Ramos (cell line): ENCODE results near the gene YAF2.
"Not testable (repeated sequence)": the region's sequence is repeated elsewhere in the genome, so short reads cannot be mapped to it uniquely, and the experiment has no call there.

Experiments
- in situ Hi-C: fragments of 300-500 bp; cut with MboI; formaldehyde crosslinking; loops from one replicate; pipeline ENCODE4 v1.14.3; 2022; ENCODE audit warnings: low sequenced_read_pairs; ENCODE audit not compliant: unreplicated experiment

YAF2 gene

DNA sequence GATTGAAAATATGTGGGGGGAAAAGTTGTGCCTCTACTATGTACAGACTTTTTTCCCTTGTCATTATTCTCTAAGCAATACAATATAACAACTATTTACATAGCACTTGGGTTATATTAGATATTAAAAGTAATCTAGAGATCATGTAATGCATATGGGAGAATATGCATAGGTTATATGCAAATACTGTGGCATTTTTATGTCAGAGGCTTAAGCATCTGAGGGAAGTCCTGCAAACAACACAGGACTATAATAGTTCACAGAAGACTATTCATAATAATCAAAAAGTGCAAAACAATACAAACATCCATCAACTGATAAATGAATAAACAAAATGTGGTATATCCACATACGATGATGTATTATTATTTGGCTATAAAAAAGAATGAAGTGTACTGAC lies 33.7 kb downstream of the YAF2 start:
- in situ Hi-C loops, result no loop called here

DNA sequence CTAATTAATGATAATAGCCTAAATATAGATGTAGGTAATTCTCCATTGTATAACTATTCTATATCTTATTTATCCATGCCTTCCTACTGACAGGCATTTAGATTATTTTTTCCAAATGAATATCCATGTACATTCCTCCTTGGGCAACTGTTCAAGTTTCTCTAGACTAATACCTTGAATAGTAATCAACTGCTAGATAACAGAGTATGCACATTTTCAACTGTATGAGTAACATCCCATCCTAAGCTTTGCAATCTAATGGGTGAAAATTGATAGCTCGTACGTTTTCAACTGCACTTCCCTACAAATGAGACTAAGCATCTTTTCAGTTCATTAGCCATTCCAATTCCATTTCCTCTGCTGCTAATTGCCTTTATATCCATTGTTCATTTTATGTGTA lies 37.0 kb downstream of the YAF2 start:
- in situ Hi-C loops, result no loop called here

DNA sequence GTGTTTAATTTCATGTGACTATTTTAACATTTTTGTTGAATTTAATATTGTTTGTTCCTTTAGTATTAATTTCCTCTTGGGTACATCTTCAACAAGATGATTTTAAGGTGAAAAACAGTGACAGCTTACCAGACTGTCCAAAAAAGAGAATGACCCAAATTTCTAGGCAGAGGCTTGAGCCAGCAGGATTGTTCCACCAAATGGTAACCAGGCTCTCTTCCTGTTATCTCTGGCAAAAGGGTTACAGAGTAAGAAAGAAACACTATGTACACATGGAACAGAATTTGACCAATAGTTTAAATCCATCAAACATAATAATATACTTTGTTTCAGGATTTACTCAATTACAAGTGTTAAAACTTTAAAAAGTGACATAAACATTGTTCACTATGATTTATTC lies 39.0 kb downstream of the YAF2 start:
- in situ Hi-C loops, result no loop called here

GRCh38 chr12:42196723-42197603 lies 41.1 kb downstream of the YAF2 start:
- in situ Hi-C loops, result no loop called here

DNA sequence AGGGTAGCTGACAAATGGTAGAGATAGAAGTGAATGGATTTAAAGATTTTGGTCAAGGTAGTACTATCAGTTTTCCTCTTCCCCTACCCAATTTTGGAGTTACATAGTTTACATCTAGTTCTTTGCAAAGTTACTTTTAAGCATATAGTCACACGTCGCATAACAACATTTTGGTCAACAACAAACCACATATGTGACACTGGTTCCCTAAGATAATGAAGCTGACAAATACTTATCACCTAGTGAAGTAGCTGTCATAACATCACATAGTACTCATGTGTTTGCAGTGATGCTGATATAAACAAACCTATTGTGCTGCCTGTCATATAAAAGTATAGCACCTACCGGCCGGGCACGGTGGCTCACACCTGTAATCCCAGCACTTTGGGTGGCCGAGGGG lies 45.4 kb downstream of the YAF2 start:
- in situ Hi-C loops, result no loop called here

GRCh38 chr12:42192258-42192657 lies 45.8 kb downstream of the YAF2 start:
- in situ Hi-C loops, result no loop called here

- in situ Hi-C loops, result no loop called here
Measured at GRCh38 chr12:42190376-42190775, 47.7 kb downstream of the YAF2 start.

DNA sequence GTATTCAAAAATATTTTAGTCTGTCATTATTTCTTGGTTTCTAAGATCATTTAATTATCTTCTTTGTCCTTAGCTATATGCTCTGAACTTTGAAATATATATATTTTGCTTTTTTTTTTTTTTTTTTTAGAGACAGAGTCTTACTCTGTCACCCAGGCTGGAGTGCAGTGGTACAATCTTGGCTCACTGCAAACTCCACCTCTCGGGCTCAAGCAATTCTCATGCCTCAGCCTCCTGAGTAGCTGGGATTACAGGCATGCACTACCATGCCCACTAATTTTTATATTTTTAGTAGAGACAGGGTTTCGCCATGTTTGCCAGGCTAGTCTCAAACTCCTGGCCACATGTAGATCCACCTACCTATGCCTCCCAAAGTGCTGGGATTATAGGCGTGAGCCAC lies 49.8 kb downstream of the YAF2 start:
- in situ Hi-C loops, result not testable (repeated sequence)

GRCh38 chr12:42187799-42188198 lies 50.2 kb downstream of the YAF2 start:
- in situ Hi-C loops, result no loop called here

DNA sequence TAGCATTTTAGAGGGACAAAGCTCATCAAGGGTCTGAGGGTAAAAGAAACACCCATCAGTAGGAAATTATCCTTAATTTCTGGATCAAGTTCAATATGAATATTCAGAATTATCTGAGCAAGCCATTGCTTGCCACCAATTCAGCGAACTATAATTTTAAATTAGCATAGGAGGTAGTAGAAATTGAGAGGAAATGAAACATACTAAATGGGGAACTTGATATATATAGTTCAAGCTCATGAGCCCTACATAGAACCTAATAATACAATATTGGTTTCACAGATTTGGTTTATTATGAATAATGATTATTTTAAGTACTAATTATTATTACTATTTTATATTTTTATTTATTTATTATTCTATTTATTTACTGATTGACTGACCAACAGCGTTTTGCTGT lies 51.3 kb downstream of the YAF2 start:
- in situ Hi-C loops, result no loop called here

- in situ Hi-C loops, result no loop called here
Measured at GRCh38 chr12:42182394-42182793, 55.7 kb downstream of the YAF2 start.

GRCh38 chr12:42180990-42181596 lies 57.0 kb downstream of the YAF2 start:
- in situ Hi-C loops, result no loop called here

GRCh38 chr12:42178101-42178500 lies 59.9 kb downstream of the YAF2 start:
- in situ Hi-C loops, result no loop called here

DNA sequence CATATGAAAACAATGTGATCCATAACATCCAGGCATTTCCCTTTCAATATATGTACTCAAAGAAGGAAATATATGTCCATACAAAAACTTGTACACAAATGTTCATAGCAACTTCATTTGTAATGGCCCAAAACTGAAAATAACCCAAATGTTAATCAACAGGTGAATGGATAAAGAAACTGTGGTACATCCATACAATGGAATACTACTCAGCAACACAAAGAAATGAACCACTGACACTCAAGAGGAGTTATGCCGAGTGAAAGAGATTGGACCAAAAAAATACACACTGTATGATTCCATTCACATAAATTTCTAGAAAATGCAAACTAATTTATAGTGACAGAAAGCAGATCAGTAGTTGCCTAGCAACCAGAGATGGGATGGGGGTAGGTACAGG lies 63.1 kb downstream of the YAF2 start:
- in situ Hi-C loops, result no loop called here

DNA sequence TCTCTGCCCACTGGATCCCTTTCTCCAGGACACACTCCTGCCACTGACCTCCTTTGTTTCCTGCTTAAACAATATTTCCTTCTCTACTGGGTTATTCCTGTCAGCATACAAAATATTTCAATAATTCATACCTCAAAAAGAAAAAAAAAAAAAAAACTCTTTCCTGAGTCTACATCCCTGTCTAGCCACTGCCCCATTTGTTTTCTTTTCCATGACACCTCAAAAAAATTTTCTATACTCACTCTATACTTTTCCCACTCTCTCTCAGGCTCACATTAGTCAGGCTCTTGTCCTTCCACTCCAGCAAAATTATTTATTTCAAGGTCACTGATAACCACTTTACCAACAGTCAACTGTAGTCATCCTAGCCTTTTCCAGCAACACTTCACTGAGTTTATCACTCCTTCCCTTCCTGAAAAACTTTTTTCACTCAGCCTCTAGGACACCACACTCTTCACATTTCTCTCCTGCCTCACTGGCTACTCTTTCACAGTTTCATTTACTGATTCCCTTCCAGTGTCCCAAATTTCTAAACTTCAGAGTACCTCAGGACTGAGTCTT lies 64.0 kb downstream of the YAF2 start:
- in situ Hi-C loops, result no loop called here

DNA sequence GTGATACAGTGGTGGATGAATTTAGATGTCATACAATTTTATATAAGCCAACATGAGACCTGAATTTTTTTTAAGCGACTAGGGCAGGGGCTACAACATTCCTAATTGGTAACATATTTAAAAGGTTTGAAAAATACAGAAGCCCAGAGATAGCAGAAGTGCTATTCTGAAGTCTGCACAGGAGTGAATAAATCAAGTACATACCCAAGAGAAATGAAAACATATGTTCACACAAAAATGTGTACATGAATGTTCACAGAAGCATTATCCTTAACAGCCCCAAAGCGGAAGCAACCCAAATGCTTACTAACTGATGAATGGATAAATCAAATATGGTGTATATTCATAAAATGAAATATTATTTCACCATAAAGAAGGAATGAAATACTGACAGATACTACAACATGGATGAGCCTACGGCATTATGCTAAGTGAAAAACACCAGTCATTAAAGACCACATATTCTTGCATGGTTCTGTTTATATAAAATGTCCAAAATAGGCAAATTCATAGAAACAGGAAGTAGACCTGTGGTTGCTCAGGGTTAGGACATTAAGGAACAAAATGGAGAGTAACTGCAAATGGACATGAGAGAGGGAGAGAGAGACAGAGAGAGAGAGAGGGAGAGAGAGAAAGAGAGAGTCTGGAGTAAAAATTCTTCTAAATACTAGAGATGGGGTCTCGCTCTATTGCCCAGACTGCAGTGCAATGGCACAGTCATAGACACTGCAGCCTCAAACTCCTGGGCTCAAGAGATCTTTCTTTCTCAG lies 65.4 kb downstream of the YAF2 start:
- in situ Hi-C loops, result no loop called here

DNA sequence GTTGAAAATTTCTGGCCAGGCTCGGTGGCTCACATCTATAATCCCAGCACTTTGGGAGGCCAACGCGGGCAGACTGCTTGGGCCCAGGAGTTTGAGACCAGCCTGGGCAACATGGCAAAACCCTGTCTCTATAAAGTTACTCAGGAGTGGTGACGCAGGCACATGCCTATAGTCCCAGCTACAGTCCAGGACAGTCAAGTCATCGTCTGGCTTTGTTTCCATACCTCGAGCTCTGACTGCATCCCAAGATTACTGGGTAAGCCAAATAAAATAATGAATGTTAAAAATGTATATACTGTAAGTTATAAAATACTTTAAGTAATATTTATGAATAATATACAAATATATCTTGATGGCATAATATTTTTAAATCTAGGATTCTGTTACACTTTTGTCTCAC lies 70.3 kb downstream of the YAF2 start:
- in situ Hi-C loops, result no loop called here

DNA sequence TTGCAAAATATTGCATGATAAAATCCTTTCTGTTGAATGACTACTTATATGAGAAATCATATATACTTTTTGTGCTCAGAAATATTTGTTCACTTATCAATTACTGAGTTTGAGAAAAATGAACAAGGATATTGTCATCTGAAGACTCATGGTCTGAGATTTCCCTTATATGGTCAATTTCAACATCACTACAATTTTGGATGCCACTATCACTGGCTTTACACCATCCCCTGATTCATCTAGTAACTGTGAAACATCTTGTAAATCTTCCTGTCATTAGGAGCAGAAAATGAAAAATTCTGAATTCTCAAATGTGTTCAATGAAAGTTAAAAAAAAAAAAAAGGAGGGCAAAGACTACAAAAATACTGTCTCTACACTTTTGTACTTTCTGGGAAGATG lies 71.5 kb downstream of the YAF2 start:
- in situ Hi-C loops, result no loop called here

- in situ Hi-C loops, result no loop called here
Measured at GRCh38 chr12:42163913-42164312, 74.1 kb downstream of the YAF2 start.

DNA sequence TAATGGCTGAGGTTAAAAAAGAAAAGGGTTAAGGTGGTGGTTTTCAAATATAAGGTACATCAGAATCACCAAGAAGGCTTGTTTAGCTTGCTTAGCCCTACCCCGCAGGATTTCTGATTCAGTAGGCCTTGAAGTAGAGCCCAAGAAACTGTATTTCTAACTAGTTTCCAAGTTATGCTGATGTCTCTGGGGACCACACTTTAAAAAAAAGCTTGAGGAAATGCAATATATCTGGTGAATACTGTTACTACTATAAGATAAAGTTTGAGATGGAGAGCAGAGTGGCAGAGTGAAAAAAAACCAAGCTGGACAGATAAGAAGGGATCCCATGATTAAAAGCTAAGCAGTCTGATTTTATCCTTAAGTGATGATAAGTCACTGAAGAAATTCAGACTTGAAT lies 75.1 kb downstream of the YAF2 start:
- in situ Hi-C loops, result no loop called here

GRCh38 chr12:42162193-42162592 lies 75.9 kb downstream of the YAF2 start:
- in situ Hi-C loops, result no loop called here
